Neuronal stem cell (in vitro differentiated cells): ENCODE results near the gene PARD6B.
"Not testable (repeated sequence)": the region's sequence is repeated elsewhere in the genome, so short reads cannot be mapped to it uniquely, and the experiment has no call there.

Experiments
- DNase-seq: peaks from one replicate; pipeline ENCODE4 v3.0.0-alpha.2; 2013; ENCODE audit warnings: low spot score
- H2AFZ ChIP-seq: one replicate; pipeline ENCODE4 v1.6.1; 2013; ENCODE audit warnings: mild to moderate bottlenecking, low read length, inconsistent platforms
- H2AK5ac ChIP-seq: 2 replicates; pipeline ENCODE4 v1.6.1; 2013; ENCODE audit warnings: low read depth, mild to moderate bottlenecking, inconsistent platforms, low read length, moderate library complexity, mixed read lengths
- H2BK120ac ChIP-seq: 2 replicates; pipeline ENCODE4 v1.6.1; 2013; ENCODE audit warnings: low read depth, mild to moderate bottlenecking, inconsistent platforms, low read length, moderate library complexity, mixed read lengths
- H2BK12ac ChIP-seq: one replicate; pipeline ENCODE4 v1.6.1; 2013; ENCODE audit warnings: low read length, inconsistent platforms
- H2BK15ac ChIP-seq: 2 replicates; pipeline ENCODE4 v1.6.1; 2013; ENCODE audit warnings: mild to moderate bottlenecking, low read length, inconsistent platforms, mixed read lengths
- H2BK5ac ChIP-seq: one replicate; pipeline ENCODE4 v1.6.1; 2013; ENCODE audit warnings: inconsistent platforms, mild to moderate bottlenecking, low read length, moderate library complexity
- H3K14ac ChIP-seq: one replicate; pipeline ENCODE4 v1.6.1; 2013; ENCODE audit warnings: low read length, inconsistent platforms
- H3K18ac ChIP-seq: 2 replicates; pipeline ENCODE4 v1.6.1; 2013; ENCODE audit warnings: low read length, inconsistent platforms
- H3K23ac ChIP-seq: 2 replicates; pipeline ENCODE4 v1.6.1; 2013; ENCODE audit warnings: low read depth, mild to moderate bottlenecking, mixed read lengths, low read length, inconsistent platforms; ENCODE audit not compliant: poor library complexity
- H3K27ac ChIP-seq: replicated peaks from 3 replicates; pipeline ENCODE4 v1.5.1; 2013; ENCODE audit warnings: low read length, inconsistent platforms
- H3K27me3 ChIP-seq, 3 experiments: 2 replicates each; pipeline ENCODE4 v1.6.1; 2013; ENCODE audit warnings: low read length in 3 of 3, mild to moderate bottlenecking in 2 of 3, inconsistent platforms in 1 of 3, low read depth in 1 of 3, mixed read lengths in 1 of 3, moderate library complexity in 1 of 3; ENCODE audit not compliant: control insufficient read depth in 3 of 3, insufficient read depth in 3 of 3
- H3K36me3 ChIP-seq, 2 donors: replicated peaks in 1 of 2; 2 replicates each; pipeline ENCODE4 v1.6.1; 2013; ENCODE audit warnings: low read length in 2 of 2; ENCODE audit not compliant: control insufficient read depth in 2 of 2, insufficient read depth in 2 of 2
- H3K4ac ChIP-seq: 2 replicates; pipeline ENCODE4 v1.6.1; 2013; ENCODE audit warnings: inconsistent platforms, mild to moderate bottlenecking, low read length, moderate library complexity
- H3K4me1 ChIP-seq, 2 donors: 1 replicate in 1 of 2; 2 replicates in 1 of 2; pipeline ENCODE4 v1.6.1; 2013; ENCODE audit warnings: low read length in 2 of 2, low read depth in 1 of 2; ENCODE audit not compliant: control insufficient read depth in 2 of 2, insufficient read depth in 1 of 2
- H3K4me2 ChIP-seq: one replicate; pipeline ENCODE4 v1.6.1; 2013; ENCODE audit warnings: mild to moderate bottlenecking, low read length, inconsistent platforms; ENCODE audit not compliant: insufficient read depth, poor library complexity, severe bottlenecking
- H3K4me3 ChIP-seq, 2 donors: 2 replicates each; pipeline ENCODE4 v1.5.1; 2013; ENCODE audit warnings: low read length in 2 of 2, mild to moderate bottlenecking in 2 of 2, inconsistent platforms in 1 of 2, moderate library complexity in 1 of 2
- H3K79me1 ChIP-seq: one replicate; pipeline ENCODE4 v1.6.1; 2013; ENCODE audit warnings: low read depth, mild to moderate bottlenecking, inconsistent platforms, low read length, moderate library complexity
- H3K9ac ChIP-seq: one replicate; pipeline ENCODE4 v1.6.1; 2013; ENCODE audit warnings: mild to moderate bottlenecking, low read depth, low read length, inconsistent platforms; ENCODE audit not compliant: poor library complexity
- H3K9me3 ChIP-seq, 2 donors: replicated peaks in 1 of 2; 2 replicates each; pipeline versions ENCODE3 to v1.6.1; 2013; ENCODE audit warnings: low read length in 2 of 2, mild to moderate bottlenecking in 2 of 2, inconsistent platforms in 1 of 2, low read depth in 1 of 2, mixed read lengths in 1 of 2, moderate library complexity in 1 of 2; ENCODE audit not compliant: control insufficient read depth in 2 of 2, insufficient read depth in 1 of 2
- H4K8ac ChIP-seq: one replicate; pipeline ENCODE4 v1.6.1; 2013; ENCODE audit warnings: low read depth, mild to moderate bottlenecking, inconsistent platforms, low read length, moderate library complexity
- H4K91ac ChIP-seq: one replicate; pipeline ENCODE4 v1.6.1; 2013; ENCODE audit warnings: low read length, low read depth, mild to moderate bottlenecking, inconsistent platforms; ENCODE audit not compliant: poor library complexity
- WGBS, 2 donors: extraction: QIAGEN DNeasy Blood & Tissue Kit; methylation state at CpG; one replicate each; pipeline ENCODE4 v1.1.7; 2013; ENCODE audit warnings: missing lambda C conversion rate in 2 of 2, mixed read lengths in 1 of 2; ENCODE audit not compliant: insufficient read length in 2 of 2, insufficient replicate concordance in 1 of 2; ENCODE audit errors: extremely low coverage in 2 of 2; 5-methylcytosine and 5-hydroxymethylcytosine counted together

Gene PARD6B

GRCh38 chr20:50771419-50772080, 40.2 kb downstream of the PARD6B start:
- DNase-seq, H4K8ac ChIP-seq, H4K91ac ChIP-seq, H3K4me3 ChIP-seq, H2BK120ac ChIP-seq, H3K4ac ChIP-seq, H2AFZ ChIP-seq, H3K9ac ChIP-seq, H2AK5ac ChIP-seq, H3K4me1 ChIP-seq, H3K23ac ChIP-seq, H3K27ac ChIP-seq, H3K9me3 ChIP-seq, H2BK12ac ChIP-seq, H3K4me2 ChIP-seq, H3K27me3 ChIP-seq, H3K36me3 ChIP-seq, H2BK15ac ChIP-seq, H2BK5ac ChIP-seq, H3K79me1 ChIP-seq, H3K14ac ChIP-seq, H3K18ac ChIP-seq: not testable (repeated sequence)
- no CpG with 5 or more reads among the region's 8 CpGs for WGBS, 2 donors

- H3K23ac ChIP-seq, result no peak overlapping the region
- no peaks in the 10 kb centered on the region for H3K27me3 ChIP-seq
- DNase-seq, result no peak
- no peaks in the 10 kb centered on the region for H3K36me3 ChIP-seq
- H4K91ac ChIP-seq, result no peak overlapping the region
- H3K79me1 ChIP-seq, result no peaks in the 10 kb centered on the region
- H2BK12ac ChIP-seq, result no peak overlapping the region
- no peak overlapping the region for H3K4me2 ChIP-seq
- H3K9me3 ChIP-seq, result no peaks in the 10 kb centered on the region
- no peak overlapping the region for H3K18ac ChIP-seq
- H2BK15ac ChIP-seq, result no peak overlapping the region
- no peak overlapping the region for H2AFZ ChIP-seq
- H3K14ac ChIP-seq, result no peak overlapping the region
- peaks cover 3 to 4% of the 10 kb centered on the region in 2 donors for H3K4me1 ChIP-seq
- no CpG with 5 or more reads among the region's 5 CpGs for WGBS, 2 donors
- no peak overlapping the region for H3K9ac ChIP-seq
- H3K4ac ChIP-seq, result no peak overlapping the region
- H2BK5ac ChIP-seq, result no peak overlapping the region
- no peak overlapping the region for H2AK5ac ChIP-seq
- no peak overlapping the region for H3K27ac ChIP-seq
- H4K8ac ChIP-seq, result no peak overlapping the region
- no peak overlapping the region for H3K4me3 ChIP-seq
- no peak overlapping the region for H2BK120ac ChIP-seq
Observed at GRCh38 chr20:50772420-50773185, 41.2 kb downstream of the PARD6B start.

- no peak overlapping the region for H2AFZ ChIP-seq
- H2BK120ac ChIP-seq, result no peak overlapping the region
- H3K27me3 ChIP-seq, result no peaks in the 10 kb centered on the region
- no peak overlapping the region for H4K8ac ChIP-seq
- no peak for DNase-seq
- no peak overlapping the region for H3K14ac ChIP-seq
- H3K79me1 ChIP-seq, result no peaks in the 10 kb centered on the region
- H3K9ac ChIP-seq, result no peak overlapping the region
- no CpG with 5 or more reads among the region's 3 CpGs for WGBS, 2 donors
- no peak overlapping the region for H2BK5ac ChIP-seq
- H2AK5ac ChIP-seq, result no peak overlapping the region
- H2BK12ac ChIP-seq, result no peak overlapping the region
- H3K18ac ChIP-seq, result no peak overlapping the region
- H3K36me3 ChIP-seq, result no peaks in the 10 kb centered on the region
- no peak overlapping the region for H3K4ac ChIP-seq
- peaks cover 3% of the 10 kb centered on the region in 2 donors for H3K4me1 ChIP-seq
- no peaks in the 10 kb centered on the region for H3K9me3 ChIP-seq
- no peak overlapping the region for H3K4me2 ChIP-seq
- no peak overlapping the region for H3K4me3 ChIP-seq
- H4K91ac ChIP-seq, result no peak overlapping the region
- no peak overlapping the region for H3K27ac ChIP-seq
- H2BK15ac ChIP-seq, result no peak overlapping the region
- no peak overlapping the region for H3K23ac ChIP-seq
Observed at GRCh38 chr20:50774515-50774914, 43.1 kb downstream of the PARD6B start.

GRCh38 chr20:50776122-50776817, 44.9 kb downstream of the PARD6B start:
- peak overlapping the region; percentile 24 for H3K18ac ChIP-seq
- DNase-seq, result no peak
- no peaks in the 10 kb centered on the region for H3K79me1 ChIP-seq
- no peak overlapping the region for H2BK5ac ChIP-seq
- no peaks in the 10 kb centered on the region for H3K27me3 ChIP-seq
- H3K9ac ChIP-seq, result no peak overlapping the region
- H4K91ac ChIP-seq, result no peak overlapping the region
- H3K4ac ChIP-seq, result no peak overlapping the region
- H2BK120ac ChIP-seq, result no peak overlapping the region
- H2BK15ac ChIP-seq, result no peak overlapping the region
- H3K4me2 ChIP-seq, result no peak overlapping the region
- no peak overlapping the region for H2AK5ac ChIP-seq
- H3K9me3 ChIP-seq, result no peaks in the 10 kb centered on the region
- WGBS, 2 donors, result no CpG with 5 or more reads among the region's 8 CpGs
- H3K14ac ChIP-seq, result no peak overlapping the region
- no peak overlapping the region for H4K8ac ChIP-seq
- no peak overlapping the region for H3K23ac ChIP-seq
- H2AFZ ChIP-seq, result peak overlapping the region; percentile 35
- no peak overlapping the region for H3K27ac ChIP-seq
- H3K4me1 ChIP-seq, result peaks cover 3% of the 10 kb centered on the region in 2 donors
- no peak overlapping the region for H2BK12ac ChIP-seq
- no peaks in the 10 kb centered on the region for H3K36me3 ChIP-seq
- no peak overlapping the region for H3K4me3 ChIP-seq
